NOMO-1 (cell line): ENCODE data around the gene MALRD1.
A peak's percentile ranks its signal among the peaks of the same experiment; 100 is the strongest.
"Not testable (repeated sequence)": the region's sequence is repeated elsewhere in the genome, so short reads cannot be mapped to it uniquely, and the experiment has no call there.

ENCODE experiments used
- DNase-seq, 2 experiments: peaks; one replicate each; lab custom pipeline; 2025; ENCODE audit not compliant: unreplicated experiment in 2 of 2; lab: John Stamatoyannopoulos, UW

Gene MALRD1

GRCh38 chr10:19480353-19480752 lies 431.8 kb downstream of the MALRD1 start:
- DNase-seq, result no peak

GRCh38 chr10:19483421-19483820 lies 434.8 kb downstream of the MALRD1 start:
- no peak for DNase-seq

- DNase-seq, result no peak
Measured at GRCh38 chr10:19488592-19489280, 440.1 kb downstream of the MALRD1 start.

GRCh38 chr10:19491166-19491565 lies 442.6 kb downstream of the MALRD1 start:
- peak in 1 of 2 experiments; percentile 12 for DNase-seq

- DNase-seq, result no peak
Measured at GRCh38 chr10:19493917-19494316, 445.3 kb downstream of the MALRD1 start.

- no peak for DNase-seq
Measured at GRCh38 chr10:19497026-19497425, 448.4 kb downstream of the MALRD1 start.

GRCh38 chr10:19498393-19499290 lies 450.0 kb downstream of the MALRD1 start:
- DNase-seq, result no peak

- DNase-seq, result no peak
Measured at GRCh38 chr10:19499291-19499770, 450.7 kb downstream of the MALRD1 start.

GRCh38 chr10:19500959-19501358 lies 452.4 kb downstream of the MALRD1 start:
- DNase-seq, result no peak

- no peak for DNase-seq
Measured at GRCh38 chr10:19505320-19506312, 457.0 kb downstream of the MALRD1 start.

- DNase-seq, result not testable (repeated sequence)
Measured at GRCh38 chr10:19510005-19510732, 461.6 kb downstream of the MALRD1 start.

GRCh38 chr10:19518109-19518508 lies 469.5 kb downstream of the MALRD1 start:
- no peak for DNase-seq

- no peak for DNase-seq
Measured at GRCh38 chr10:19518632-19519031, 470.0 kb downstream of the MALRD1 start.

- DNase-seq, result no peak
Measured at GRCh38 chr10:19531324-19531723, 482.7 kb downstream of the MALRD1 start.

GRCh38 chr10:19532411-19532810 lies 483.8 kb downstream of the MALRD1 start:
- no peak for DNase-seq

- no peak for DNase-seq
Measured at GRCh38 chr10:19541299-19541698, 492.7 kb downstream of the MALRD1 start.

GRCh38 chr10:19546224-19546623 lies 497.6 kb downstream of the MALRD1 start:
- DNase-seq, result no peak

GRCh38 chr10:19549503-19549902 lies 500.9 kb downstream of the MALRD1 start:
- no peak for DNase-seq

GRCh38 chr10:19556666-19557065 lies 508.1 kb downstream of the MALRD1 start:
- no peak for DNase-seq

- no peak for DNase-seq
Measured at GRCh38 chr10:19561181-19561580, 512.6 kb downstream of the MALRD1 start.
